HCT116 (cell line): ENCODE data around the gene SMIM3. TPM values are rescaled to one million over a fixed set of nuclear protein-coding genes. Genes with fewer than 3 reads are reported as not detected.

ENCODE experiments used
- ATAC-seq: fragments of 200-7000 bp; cut with Tn5 transposase; 2 replicates; pipeline ENCODE4 v1.9.1; 2020; ENCODE audit warnings: mild to moderate bottlenecking, moderate library complexity
- BruUV-seq: library from RNA; stranded (reverse); fragments of 400-500 nt; replicated peaks from 2 replicates; lab custom pipeline; 2021; lab: Mats Ljungman, UMichigan
- CTCF ChIA-PET: fragments of 300-600 bp; sonication (Branson Sonifier 250); formaldehyde crosslinking; loops from one replicate; lab custom pipeline; 2021; ENCODE audit warnings: antibody characterized with exemption; lab: Charles Lee
- POLR2A ChIA-PET: fragments of 300-600, 350-600 bp; sonication (Branson Sonifier 250); formaldehyde crosslinking; loops from one replicate; lab custom pipeline; 2021; ENCODE audit warnings: antibody characterized with exemption; lab: Charles Lee
- RAD21 ChIA-PET, 2 experiments: fragments of 300-600 bp; sonication (Branson Sonifier 250); formaldehyde crosslinking; loops; one replicate each; lab custom pipeline; 2023; ENCODE audit warnings: low total read pairs in 2 of 2; ENCODE audit not compliant: uncharacterized antibody in 2 of 2, unreplicated experiment in 2 of 2, low non-redundant PET in 1 of 2; lab: Charles Lee
- DNase-seq: peaks from one replicate; pipeline ENCODE4 v3.0.0-alpha.2; 2010; ENCODE audit warnings: low read depth, low spot score
- H2AFZ ChIP-seq: fragments of 200-600 bp; shearing (Covaris generic), sonication (generic); 2 replicates; pipeline ENCODE4 v1.6.1; 2017; ENCODE audit warnings: low read depth, mixed run types, mixed read lengths, antibody characterized with exemption, low read length; ENCODE audit not compliant: poor library complexity, severe bottlenecking
- H3K27ac ChIP-seq: 2 replicates; pipeline ENCODE4 v1.5.1; 2012; ENCODE audit warnings: low read depth, low read length
- H3K27me3 ChIP-seq: fragments of 200-600 bp; sonication (generic); 2 replicates; pipeline ENCODE4 v1.6.1; 2016; ENCODE audit warnings: mixed run types, low read length, mixed read lengths; ENCODE audit not compliant: insufficient read depth
- H3K36me3 ChIP-seq, 2 experiments: fragments of 200-500 bp in 1 of 2; fragments of 200-600 bp in 1 of 2; sonication (Bioruptor generic) in 1 of 2; sonication (generic) in 1 of 2; 2 replicates each; pipeline versions ENCODE4 v1.5.1 to v1.6.1; 2014 to 2016; ENCODE audit warnings: low read length in 2 of 2, inconsistent platforms in 1 of 2, mixed read lengths in 1 of 2, mixed run types in 1 of 2; ENCODE audit not compliant: insufficient read depth in 2 of 2, control insufficient read depth in 1 of 2
- H3K4me1 ChIP-seq, 2 experiments: fragments of 200-600 bp in 1 of 2; sonication (generic) in 1 of 2; 2 replicates each; pipeline versions ENCODE4 v1.5.1 to v1.6.1; 2012 to 2017; ENCODE audit warnings: low read length in 2 of 2, inconsistent platforms in 1 of 2, mild to moderate bottlenecking in 1 of 2, mixed read lengths in 1 of 2, mixed run types in 1 of 2, moderate library complexity in 1 of 2; ENCODE audit not compliant: insufficient read depth in 2 of 2, control insufficient read depth in 1 of 2
- H3K4me2 ChIP-seq: fragments of 200-600 bp; sonication (generic); 2 replicates; pipeline ENCODE4 v1.6.1; 2017; ENCODE audit warnings: mixed run types, low read length, mixed read lengths
- H3K4me3 ChIP-seq, 2 experiments: fragments of 200-600 bp in 1 of 2; sonication (generic) in 1 of 2; replicated peaks in 1 of 2; 2 replicates each; pipeline ENCODE4 v1.5.1; 2011 to 2016; ENCODE audit warnings: low read length in 2 of 2, control low read depth in 1 of 2, low read depth in 1 of 2, mild to moderate bottlenecking in 1 of 2, mixed read lengths in 1 of 2, mixed run types in 1 of 2
- H3K79me2 ChIP-seq: fragments of 200-600 bp; sonication (generic); 2 replicates; pipeline ENCODE4 v1.6.1; 2017; ENCODE audit warnings: mild to moderate bottlenecking, mixed run types, low read length, moderate library complexity, mixed read lengths; ENCODE audit not compliant: insufficient read depth
- H3K9ac ChIP-seq: fragments of 200-600 bp; sonication (generic); 2 replicates; pipeline ENCODE4 v1.6.1; 2016; ENCODE audit warnings: low read length, mixed read lengths
- H3K9me2 ChIP-seq: fragments of 200-600 bp; sonication (generic), shearing (Covaris generic); 2 replicates; pipeline ENCODE4 v1.6.1; 2017; ENCODE audit warnings: mixed run types, mild to moderate bottlenecking, moderate library complexity; ENCODE audit not compliant: insufficient read depth
- H3K9me3 ChIP-seq, 2 experiments: fragments of 200-500 bp in 1 of 2; fragments of 200-600 bp in 1 of 2; sonication (Bioruptor generic) in 1 of 2; sonication (generic) in 1 of 2; 2 replicates each; pipeline ENCODE4 v1.6.1; 2014 to 2017; ENCODE audit warnings: low read length in 2 of 2, mixed read lengths in 2 of 2, inconsistent platforms in 1 of 2, low read depth in 1 of 2, mild to moderate bottlenecking in 1 of 2, mixed run types in 1 of 2, moderate library complexity in 1 of 2; ENCODE audit not compliant: control insufficient read depth in 1 of 2, insufficient read depth in 1 of 2
- H4K20me1 ChIP-seq: fragments of 200-600 bp; sonication (generic), shearing (Covaris generic); 2 replicates; pipeline ENCODE4 v1.6.1; 2017; ENCODE audit warnings: mixed run types, mild to moderate bottlenecking, moderate library complexity; ENCODE audit not compliant: insufficient read depth
- ATF3 ChIP-seq: IDR thresholded peaks from 2 replicates; pipeline ENCODE4 v1.6.1; 2012
- CEBPB ChIP-seq: IDR thresholded peaks from 2 replicates; pipeline ENCODE4 v1.6.1; 2012; ENCODE audit warnings: low read depth
- CTCF ChIP-seq, 3 experiments: fragments of 200-600 bp in 1 of 3; sonication (generic) in 1 of 3; IDR thresholded peaks in 2 of 3; conservative IDR thresholded peaks in 1 of 3; 2 replicates each; pipeline ENCODE4 v1.5.1; 2012 to 2017; ENCODE audit warnings: low read depth in 2 of 3, low read length in 2 of 3, antibody characterized with exemption in 1 of 3, borderline replicate concordance in 1 of 3, control low read depth in 1 of 3, mild to moderate bottlenecking in 1 of 3, mixed read lengths in 1 of 3, mixed run types in 1 of 3, moderate library complexity in 1 of 3; ENCODE audit not compliant: insufficient read depth in 1 of 3
- EGR1 ChIP-seq: IDR thresholded peaks from 2 replicates; pipeline ENCODE4 v1.6.1; 2012; ENCODE audit warnings: low read depth
- EZH2 ChIP-seq: fragments of 200-600 bp; sonication (generic); IDR thresholded peaks from 2 replicates; pipeline ENCODE4 v1.6.1; 2017; ENCODE audit warnings: antibody characterized with exemption, mixed run types
- EZH2phosphoT487 ChIP-seq: fragments of 200-600 bp; IDR thresholded peaks from 2 replicates; pipeline ENCODE4 v1.6.1; 2018; ENCODE audit warnings: antibody characterized with exemption, borderline replicate concordance
- FOSL1 ChIP-seq: IDR thresholded peaks from 2 replicates; pipeline ENCODE4 v1.6.1; 2012; ENCODE audit warnings: low read depth
- JUND ChIP-seq: IDR thresholded peaks from 2 replicates; pipeline ENCODE4 v1.6.1; 2012
- MAX ChIP-seq: IDR thresholded peaks from 2 replicates; pipeline ENCODE4 v1.6.1; 2012
- RAD21 ChIP-seq: IDR thresholded peaks from 2 replicates; pipeline ENCODE4 v1.6.1; 2012; ENCODE audit warnings: low read depth, mild to moderate bottlenecking
- SP1 ChIP-seq: IDR thresholded peaks from 2 replicates; pipeline ENCODE4 v1.6.1; 2012; ENCODE audit warnings: low read depth
- SRF ChIP-seq: IDR thresholded peaks from 2 replicates; pipeline ENCODE4 v1.6.1; 2012; ENCODE audit warnings: low read depth
- ZBTB33 ChIP-seq: IDR thresholded peaks from 2 replicates; pipeline ENCODE4 v1.6.1; 2011; ENCODE audit warnings: mild to moderate bottlenecking, low read length, moderate library complexity; ENCODE audit not compliant: insufficient replicate concordance; ENCODE audit errors: extremely low read depth
- ZFX ChIP-seq: fragments of 450-650 bp; IDR thresholded peaks from 2 replicates; pipeline ENCODE4 v1.6.1; 2017
- ZNF274 ChIP-seq: fragments of 200-500 bp; sonication (Bioruptor generic); IDR thresholded peaks from 2 replicates; pipeline ENCODE4 v1.6.1; 2014; ENCODE audit warnings: mild to moderate bottlenecking, low read depth, low read length, inconsistent platforms
- intact Hi-C: fragments of 100-400 bp; cut with micrococcal nuclease; formaldehyde crosslinking; loops from 2 replicates; pipeline ENCODE4 v1.10.0; 2022
- total RNA-seq: library from RNA; stranded (reverse); gene quantifications from one replicate; pipeline ENCODE4 v1.2.1, GENCODE V29; 2021; ENCODE audit not compliant: unreplicated experiment

The SMIM3 gene
- total RNA-seq, 1 experiment from 2014 or later: 35.4 TPM

GRCh38 chr5:150804388-150804787 is 25.8 kb downstream of the SMIM3 start (continued):
- TF ChIP-seq MAX (no peak), SP1 (no peak), ZNF274 (no peak), ATF3 (no peak)

- H3K27ac ChIP-seq: no peak overlapping the region
- H2AFZ ChIP-seq: no peak overlapping the region
- no peak for TF ChIP-seq JUND
- H3K4me1 ChIP-seq: 0 out of 4 replicates have a peak, but pooled peaks cover 0 to 2% of the 10 kb centered on the region in 2 experiments
- no peak overlapping the region for H3K4me2 ChIP-seq
- no peaks in the 10 kb centered on the region for H3K36me3 ChIP-seq
- H3K9ac ChIP-seq: no peak overlapping the region
- no peak overlapping the region for H3K4me3 ChIP-seq
- DNase-seq: no peak
- H3K9me3 ChIP-seq: no peaks in the 10 kb centered on the region
- no peaks in the 10 kb centered on the region for H3K79me2 ChIP-seq
- intact Hi-C loops: no loop called here
- H3K9me2 ChIP-seq: 0 out of 2 replicates have a peak, but pooled peaks cover 5% of the 10 kb centered on the region
- no peaks in the 10 kb centered on the region for H4K20me1 ChIP-seq
- ChIA-PET POLR2A (no interaction called here), RAD21 (no interaction called here), CTCF (no interaction called here)
- no peak for ATAC-seq
- no peaks in the 10 kb centered on the region for H3K27me3 ChIP-seq
- BruUV-seq: no TSS peak
Measured at GRCh38 chr5:150809363-150809762, 30.8 kb downstream of the SMIM3 start.

GRCh38 chr5:150815010-150815409 is 36.5 kb downstream of the SMIM3 start:
- no peak overlapping the region for H3K4me2 ChIP-seq
- no peak overlapping the region for H3K9ac ChIP-seq
- BruUV-seq: no TSS peak
- DNase-seq (no peak), ATAC-seq (no peak)
- H3K36me3 ChIP-seq: no peaks in the 10 kb centered on the region
- no peaks in the 10 kb centered on the region for H3K79me2 ChIP-seq
- no peaks in the 10 kb centered on the region for H3K4me1 ChIP-seq
- ChIA-PET RAD21 (no interaction called here), CTCF (no interaction called here), POLR2A (no interaction called here)
- H4K20me1 ChIP-seq: no peaks in the 10 kb centered on the region
- H3K9me3 ChIP-seq: no peaks in the 10 kb centered on the region
- no peak overlapping the region for H2AFZ ChIP-seq
- 0 out of 2 replicates have a peak, but pooled peaks cover 5% of the 10 kb centered on the region for H3K9me2 ChIP-seq
- no peak overlapping the region for H3K4me3 ChIP-seq
- no peak overlapping the region for H3K27ac ChIP-seq
- intact Hi-C loops: no loop called here
- no peaks in the 10 kb centered on the region for H3K27me3 ChIP-seq
- no peak for TF ChIP-seq SRF
- TF ChIP-seq ZFX: no peak
- TF ChIP-seq RAD21: no peak
- TF ChIP-seq CTCF (IDR thresholded peaks at IDR 0.05 in 2 of 3, conservative IDR thresholded peaks at IDR 0.05 in 1 of 3; ENCODE audit: borderline replicate concordance in 1 of 3, insufficient read depth in 1 of 3, low read depth in 2 of 3, low read length in 2 of 3): no peak
- no peak for TF ChIP-seq EGR1
- TF ChIP-seq EZH2phosphoT487: no peak
- no peak for TF ChIP-seq FOSL1
- TF ChIP-seq ATF3: no peak
- TF ChIP-seq ZBTB33: no peak
- no peak for TF ChIP-seq MAX
- no peak for TF ChIP-seq EZH2
- TF ChIP-seq CEBPB: no peak
